HCT116 (cell line): ENCODE measurements around the gene MCEMP1. TPM values are rescaled to one million over a fixed set of nuclear protein-coding genes. Genes with fewer than 3 reads are reported as not detected.

Experiments
- ATAC-seq: fragments of 200-7000 bp; cut with Tn5 transposase; 2 replicates; pipeline ENCODE4 v1.9.1; 2020; ENCODE audit warnings: mild to moderate bottlenecking, moderate library complexity
- BruUV-seq: library from RNA; stranded (reverse); fragments of 400-500 nt; replicated peaks from 2 replicates; lab custom pipeline; 2021; lab: Mats Ljungman, UMichigan
- CTCF ChIA-PET: fragments of 300-600 bp; sonication (Branson Sonifier 250); formaldehyde crosslinking; loops from one replicate; lab custom pipeline; 2021; ENCODE audit warnings: antibody characterized with exemption; lab: Charles Lee
- POLR2A ChIA-PET: fragments of 300-600, 350-600 bp; sonication (Branson Sonifier 250); formaldehyde crosslinking; loops from one replicate; lab custom pipeline; 2021; ENCODE audit warnings: antibody characterized with exemption; lab: Charles Lee
- RAD21 ChIA-PET, 2 experiments: fragments of 300-600 bp; sonication (Branson Sonifier 250); formaldehyde crosslinking; loops; one replicate each; lab custom pipeline; 2023; ENCODE audit warnings: low total read pairs in 2 of 2; ENCODE audit not compliant: uncharacterized antibody in 2 of 2, unreplicated experiment in 2 of 2, low non-redundant PET in 1 of 2; lab: Charles Lee
- DNase-seq: peaks from one replicate; pipeline ENCODE4 v3.0.0-alpha.2; 2010; ENCODE audit warnings: low read depth, low spot score
- H2AFZ ChIP-seq: fragments of 200-600 bp; shearing (Covaris generic), sonication (generic); 2 replicates; pipeline ENCODE4 v1.6.1; 2017; ENCODE audit warnings: low read depth, mixed run types, mixed read lengths, antibody characterized with exemption, low read length; ENCODE audit not compliant: poor library complexity, severe bottlenecking
- H3K27ac ChIP-seq: 2 replicates; pipeline ENCODE4 v1.5.1; 2012; ENCODE audit warnings: low read depth, low read length
- H3K27me3 ChIP-seq: fragments of 200-600 bp; sonication (generic); 2 replicates; pipeline ENCODE4 v1.6.1; 2016; ENCODE audit warnings: mixed run types, low read length, mixed read lengths; ENCODE audit not compliant: insufficient read depth
- H3K36me3 ChIP-seq, 2 experiments: fragments of 200-500 bp in 1 of 2; fragments of 200-600 bp in 1 of 2; sonication (Bioruptor generic) in 1 of 2; sonication (generic) in 1 of 2; 2 replicates each; pipeline versions ENCODE4 v1.5.1 to v1.6.1; 2014 to 2016; ENCODE audit warnings: low read length in 2 of 2, inconsistent platforms in 1 of 2, mixed read lengths in 1 of 2, mixed run types in 1 of 2; ENCODE audit not compliant: insufficient read depth in 2 of 2, control insufficient read depth in 1 of 2
- H3K4me1 ChIP-seq, 2 experiments: fragments of 200-600 bp in 1 of 2; sonication (generic) in 1 of 2; 2 replicates each; pipeline versions ENCODE4 v1.5.1 to v1.6.1; 2012 to 2017; ENCODE audit warnings: low read length in 2 of 2, inconsistent platforms in 1 of 2, mild to moderate bottlenecking in 1 of 2, mixed read lengths in 1 of 2, mixed run types in 1 of 2, moderate library complexity in 1 of 2; ENCODE audit not compliant: insufficient read depth in 2 of 2, control insufficient read depth in 1 of 2
- H3K4me2 ChIP-seq: fragments of 200-600 bp; sonication (generic); 2 replicates; pipeline ENCODE4 v1.6.1; 2017; ENCODE audit warnings: mixed run types, low read length, mixed read lengths
- H3K4me3 ChIP-seq, 2 experiments: fragments of 200-600 bp in 1 of 2; sonication (generic) in 1 of 2; replicated peaks in 1 of 2; 2 replicates each; pipeline ENCODE4 v1.5.1; 2011 to 2016; ENCODE audit warnings: low read length in 2 of 2, control low read depth in 1 of 2, low read depth in 1 of 2, mild to moderate bottlenecking in 1 of 2, mixed read lengths in 1 of 2, mixed run types in 1 of 2
- H3K79me2 ChIP-seq: fragments of 200-600 bp; sonication (generic); 2 replicates; pipeline ENCODE4 v1.6.1; 2017; ENCODE audit warnings: mild to moderate bottlenecking, mixed run types, low read length, moderate library complexity, mixed read lengths; ENCODE audit not compliant: insufficient read depth
- H3K9ac ChIP-seq: fragments of 200-600 bp; sonication (generic); 2 replicates; pipeline ENCODE4 v1.6.1; 2016; ENCODE audit warnings: low read length, mixed read lengths
- H3K9me2 ChIP-seq: fragments of 200-600 bp; sonication (generic), shearing (Covaris generic); 2 replicates; pipeline ENCODE4 v1.6.1; 2017; ENCODE audit warnings: mixed run types, mild to moderate bottlenecking, moderate library complexity; ENCODE audit not compliant: insufficient read depth
- H3K9me3 ChIP-seq, 2 experiments: fragments of 200-500 bp in 1 of 2; fragments of 200-600 bp in 1 of 2; sonication (Bioruptor generic) in 1 of 2; sonication (generic) in 1 of 2; 2 replicates each; pipeline ENCODE4 v1.6.1; 2014 to 2017; ENCODE audit warnings: low read length in 2 of 2, mixed read lengths in 2 of 2, inconsistent platforms in 1 of 2, low read depth in 1 of 2, mild to moderate bottlenecking in 1 of 2, mixed run types in 1 of 2, moderate library complexity in 1 of 2; ENCODE audit not compliant: control insufficient read depth in 1 of 2, insufficient read depth in 1 of 2
- H4K20me1 ChIP-seq: fragments of 200-600 bp; sonication (generic), shearing (Covaris generic); 2 replicates; pipeline ENCODE4 v1.6.1; 2017; ENCODE audit warnings: mixed run types, mild to moderate bottlenecking, moderate library complexity; ENCODE audit not compliant: insufficient read depth
- CBX3 ChIP-seq: IDR thresholded peaks from 2 replicates; pipeline ENCODE4 v1.6.1; 2012; ENCODE audit warnings: low read depth
- CEBPB ChIP-seq: IDR thresholded peaks from 2 replicates; pipeline ENCODE4 v1.6.1; 2012; ENCODE audit warnings: low read depth
- EGR1 ChIP-seq: IDR thresholded peaks from 2 replicates; pipeline ENCODE4 v1.6.1; 2012; ENCODE audit warnings: low read depth
- EZH2 ChIP-seq: fragments of 200-600 bp; sonication (generic); IDR thresholded peaks from 2 replicates; pipeline ENCODE4 v1.6.1; 2017; ENCODE audit warnings: antibody characterized with exemption, mixed run types
- EZH2phosphoT487 ChIP-seq: fragments of 200-600 bp; IDR thresholded peaks from 2 replicates; pipeline ENCODE4 v1.6.1; 2018; ENCODE audit warnings: antibody characterized with exemption, borderline replicate concordance
- REST ChIP-seq: IDR thresholded peaks from 2 replicates; pipeline ENCODE4 v1.6.1; 2012; ENCODE audit warnings: low read depth
- SP1 ChIP-seq: IDR thresholded peaks from 2 replicates; pipeline ENCODE4 v1.6.1; 2012; ENCODE audit warnings: low read depth
- intact Hi-C: fragments of 100-400 bp; cut with micrococcal nuclease; formaldehyde crosslinking; loops from 2 replicates; pipeline ENCODE4 v1.10.0; 2022
- total RNA-seq: library from RNA; stranded (reverse); gene quantifications from one replicate; pipeline ENCODE4 v1.2.1, GENCODE V29; 2021; ENCODE audit not compliant: unreplicated experiment

Gene MCEMP1
- total RNA-seq, 1 experiment from 2014 or later: not detected

GRCh38 chr19:7676376-7676775, 514 bp upstream of the MCEMP1 start (continued):
- TF ChIP-seq REST (no peak), CBX3 (no peak), EZH2phosphoT487 (no peak), EZH2 (no peak), EGR1 (no peak)

- H3K27me3 ChIP-seq: no peaks in the 10 kb centered on the region
- DNase-seq: no peak
- H3K9ac ChIP-seq: no peak overlapping the region
- no peaks in the 10 kb centered on the region for H3K9me2 ChIP-seq
- intact Hi-C loops: no loop called here
- no peak overlapping the region for H3K27ac ChIP-seq
- POLR2A ChIA-PET: no interaction called here
- no peak overlapping the region for H2AFZ ChIP-seq
- ATAC-seq: no peak
- CTCF ChIA-PET: interaction anchor here (1.7 kb wide), 1 partner anchor 109 kb away, joined by 5 read pairs; no protein-coding TSS in a partner anchor
- peaks cover 20% of the 10 kb centered on the region; the same call in 1 of the 2 replicates for H3K79me2 ChIP-seq
- no peak overlapping the region for H3K4me2 ChIP-seq
- no TSS peak for BruUV-seq
- H3K9me3 ChIP-seq: peaks cover 0 to 3% of the 10 kb centered on the region in 2 experiments; a peak in 1 of 4 replicates
- peaks cover 6 to 37% of the 10 kb centered on the region in 2 experiments for H3K4me1 ChIP-seq
- H3K36me3 ChIP-seq: peaks cover 4% of the 10 kb centered on the region in 2 experiments; a peak in 3 of 4 replicates
- RAD21 ChIA-PET: no interaction called here
- TF ChIP-seq CEBPB (no peak), SP1 (no peak)
- no peak overlapping the region for H3K4me3 ChIP-seq
- no peaks in the 10 kb centered on the region for H4K20me1 ChIP-seq
Observed at GRCh38 chr19:7677669-7678311, 900 bp downstream of the MCEMP1 start.
